ENCODE data around the gene SERPIND1.

SERPIND1 gene

DNA sequence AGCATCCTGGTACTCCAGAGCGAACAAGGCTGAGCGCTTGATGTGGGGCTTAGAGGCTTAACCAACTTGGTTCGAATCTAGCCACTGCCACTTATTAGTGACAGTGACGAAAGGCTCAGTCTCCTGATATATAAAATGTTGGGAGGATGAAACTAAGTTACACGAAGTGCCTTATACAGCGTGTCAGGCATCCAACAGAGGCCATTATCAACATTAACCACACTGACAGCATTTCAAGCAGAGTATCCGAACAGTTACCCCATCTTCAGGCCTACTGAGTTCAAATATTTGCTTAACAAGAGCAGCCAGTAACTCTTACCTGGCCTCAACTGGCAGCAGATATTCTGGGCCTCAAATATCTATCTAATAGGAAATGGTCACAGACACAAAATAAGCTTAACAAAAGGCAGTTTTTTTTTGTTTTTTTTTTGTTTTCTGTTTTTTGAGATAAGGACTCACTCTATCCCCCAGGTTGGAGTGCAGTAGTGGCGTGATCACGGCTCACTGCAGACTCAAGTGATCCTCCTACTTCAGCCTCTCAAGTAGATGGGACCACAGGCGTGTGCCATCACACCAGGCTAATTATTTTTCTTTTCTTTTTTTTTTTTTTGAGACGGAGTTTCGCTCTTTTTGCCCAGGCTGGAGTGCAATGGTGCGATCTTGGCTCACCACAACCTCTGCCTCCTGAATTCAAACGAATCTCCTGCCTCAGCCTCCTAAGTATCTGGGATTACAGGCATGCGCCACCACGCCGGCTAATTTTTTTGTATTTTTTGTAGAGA lies 2.9 kb downstream of the SERPIND1 start:
- DNase-seq, result no peak

GRCh38 chr22:20777420-20778177 lies 3.7 kb downstream of the SERPIND1 start:
- peak; percentile 28 for DNase-seq

DNA sequence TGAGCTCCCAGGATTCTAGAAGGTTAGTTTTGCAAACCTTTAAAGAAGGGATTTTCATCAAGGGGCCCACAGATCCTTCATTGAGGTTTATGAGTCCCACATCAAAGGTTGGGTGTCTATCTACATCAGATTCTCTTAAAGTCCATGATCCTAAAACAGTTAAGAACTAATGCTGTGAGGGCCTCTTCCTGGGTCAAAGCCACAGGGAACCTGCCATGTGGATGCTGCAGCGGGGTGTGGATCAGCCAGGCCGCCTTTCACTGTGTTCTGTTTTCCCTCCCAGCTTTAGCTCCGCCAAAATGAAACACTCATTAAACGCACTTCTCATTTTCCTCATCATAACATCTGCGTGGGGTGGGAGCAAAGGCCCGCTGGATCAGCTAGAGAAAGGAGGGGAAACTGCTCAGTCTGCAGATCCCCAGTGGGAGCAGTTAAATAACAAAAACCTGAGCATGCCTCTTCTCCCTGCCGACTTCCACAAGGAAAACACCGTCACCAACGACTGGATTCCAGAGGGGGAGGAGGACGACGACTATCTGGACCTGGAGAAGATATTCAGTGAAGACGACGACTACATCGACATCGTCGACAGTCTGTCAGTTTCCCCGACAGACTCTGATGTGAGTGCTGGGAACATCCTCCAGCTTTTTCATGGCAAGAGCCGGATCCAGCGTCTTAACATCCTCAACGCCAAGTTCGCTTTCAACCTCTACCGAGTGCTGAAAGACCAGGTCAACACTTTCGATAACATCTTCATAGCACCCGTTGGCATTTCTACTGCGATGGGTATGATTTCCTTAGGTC lies 5.3 kb downstream of the SERPIND1 start:
- no peak for DNase-seq

- DNase-seq, result no peak
These were observed 5.9 kb downstream of the SERPIND1 start for GRCh38 chr22:20779818-20780158.

DNA sequence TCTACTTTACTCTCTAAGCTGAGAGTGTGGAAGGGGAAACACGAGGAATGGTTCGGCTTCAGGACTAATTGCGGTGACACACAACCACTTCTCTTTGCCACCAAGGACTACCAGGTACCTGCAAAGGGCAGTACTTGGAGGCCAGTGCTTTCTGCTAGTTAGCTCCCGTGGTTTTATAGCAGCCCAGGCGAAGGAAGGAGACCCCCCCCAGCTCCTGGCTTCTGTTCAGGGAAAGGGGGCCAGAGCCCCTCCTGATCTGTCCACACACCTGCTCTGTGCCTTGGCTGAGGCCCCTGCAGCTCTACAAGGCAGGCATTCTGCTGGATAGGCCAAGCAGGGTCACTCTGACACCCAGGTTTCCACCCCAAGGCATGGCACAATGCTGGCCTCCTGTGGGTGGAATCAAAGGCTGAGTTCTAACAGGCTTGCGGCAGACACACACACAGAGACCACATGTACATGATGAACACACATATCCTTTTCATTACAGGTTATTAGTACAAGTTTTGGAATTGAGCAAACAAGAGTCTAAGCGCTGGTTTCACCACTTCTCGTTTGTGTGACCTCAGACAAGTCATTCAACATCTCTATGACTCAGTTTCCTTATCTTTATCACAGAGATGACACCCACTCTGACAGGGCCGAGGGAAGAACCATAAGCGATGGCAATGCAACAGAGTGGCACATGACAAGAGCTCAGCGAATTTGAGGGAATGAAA lies 7.5 kb downstream of the SERPIND1 start:
- DNase-seq, result no peak

DNA sequence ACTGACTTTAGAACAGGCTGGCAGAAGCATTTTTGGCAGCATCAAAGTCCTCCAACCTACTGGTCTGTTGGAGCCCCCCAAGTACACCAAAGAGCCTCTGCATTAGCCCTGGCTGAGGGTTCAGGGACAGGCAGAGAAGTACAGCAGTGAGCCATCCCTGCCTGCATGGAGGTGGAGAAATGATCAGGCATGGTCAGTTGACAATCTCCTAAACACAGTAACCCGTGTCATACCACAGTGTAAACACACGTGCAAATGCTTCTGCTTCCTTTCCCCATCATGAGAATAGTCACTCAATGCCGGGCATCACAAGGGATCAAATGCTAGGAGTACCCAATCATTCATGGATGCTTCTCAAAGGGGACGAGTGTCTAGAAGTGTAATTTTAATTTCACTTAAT lies 8.2 kb downstream of the SERPIND1 start:
- no peak for DNase-seq

DNA sequence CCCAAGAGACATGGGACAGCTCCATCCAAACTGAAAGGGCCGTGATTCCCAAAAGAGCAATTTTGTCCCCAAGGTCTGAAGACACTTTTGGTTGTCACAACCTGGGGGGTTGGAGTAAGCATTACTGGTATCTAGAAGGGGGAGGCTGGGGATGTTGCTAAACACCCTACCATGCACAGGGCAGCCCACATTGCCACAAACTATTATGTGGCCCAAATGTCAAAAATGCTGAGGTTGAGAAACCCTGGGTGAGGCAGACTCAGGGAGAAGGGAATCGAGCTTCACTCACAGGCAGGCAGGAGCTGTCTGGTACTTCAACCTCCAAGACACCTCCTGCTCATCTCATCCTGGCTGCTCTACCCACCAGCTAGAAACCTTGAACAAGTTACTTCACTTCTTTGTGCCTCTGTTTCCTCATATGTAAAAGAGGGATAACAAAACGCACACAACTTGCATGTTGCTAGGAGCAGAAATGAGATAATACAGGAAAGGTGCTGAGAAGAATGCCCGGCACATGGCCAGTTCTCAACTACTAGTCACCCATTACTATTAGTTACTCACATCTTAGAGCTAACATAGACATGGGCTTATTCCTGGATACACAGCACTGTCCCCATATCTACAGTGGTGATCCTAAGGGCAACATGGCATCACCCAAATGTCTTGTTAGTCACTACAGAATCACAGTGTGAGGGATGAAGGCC lies 8.8 kb downstream of the SERPIND1 start:
- DNase-seq, result no peak

DNA sequence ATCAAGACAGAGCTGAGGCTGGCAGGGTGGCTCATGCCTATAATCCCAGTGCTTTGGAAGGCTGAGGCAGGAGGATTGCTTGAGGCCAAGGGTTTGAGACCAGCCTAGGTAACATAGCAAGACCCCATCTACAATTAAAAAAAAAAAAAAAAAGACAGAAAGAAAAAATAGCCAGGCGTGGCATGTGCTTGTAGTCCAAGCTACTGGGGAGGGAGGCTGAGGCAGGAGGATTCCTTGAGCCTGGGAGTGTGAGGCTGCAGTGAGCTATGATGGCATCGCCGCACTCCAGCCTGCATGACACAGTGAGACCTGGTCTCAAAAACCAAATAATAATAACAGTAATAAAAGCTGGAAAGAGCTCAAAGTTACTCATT lies 9.4 kb downstream of the SERPIND1 start:
- no peak for DNase-seq

DNA sequence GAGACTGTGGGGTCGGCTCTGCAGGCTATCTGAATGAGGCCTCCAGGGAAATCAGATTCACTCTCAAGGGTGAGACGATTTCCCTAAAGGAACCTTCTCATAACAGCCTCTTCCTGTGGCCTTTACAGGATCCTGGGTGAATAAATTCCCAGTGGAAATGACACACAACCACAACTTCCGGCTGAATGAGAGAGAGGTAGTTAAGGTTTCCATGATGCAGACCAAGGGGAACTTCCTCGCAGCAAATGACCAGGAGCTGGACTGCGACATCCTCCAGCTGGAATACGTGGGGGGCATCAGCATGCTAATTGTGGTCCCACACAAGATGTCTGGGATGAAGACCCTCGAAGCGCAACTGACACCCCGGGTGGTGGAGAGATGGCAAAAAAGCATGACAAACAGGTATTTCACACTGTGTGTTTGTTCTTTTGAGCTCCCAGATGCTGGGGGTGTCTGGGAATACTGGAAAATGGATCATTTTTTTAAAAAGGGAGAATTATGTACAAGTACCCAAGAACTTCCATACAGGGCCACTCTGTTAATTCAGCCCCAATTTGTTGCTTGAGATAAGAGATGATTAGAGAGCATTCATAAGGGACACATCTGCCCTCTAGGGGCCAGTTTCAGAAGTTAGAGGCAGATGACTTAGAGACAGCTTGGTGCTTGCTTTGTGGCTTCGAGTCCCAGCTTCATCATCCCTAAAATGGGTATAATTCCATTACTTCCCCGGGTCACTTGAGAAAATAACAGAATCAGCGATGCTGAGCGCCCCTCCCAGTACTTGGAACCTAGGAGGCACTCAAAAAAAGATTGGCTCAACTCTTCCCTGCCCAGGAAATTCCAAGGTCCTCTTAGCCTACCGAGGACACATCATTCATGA lies 10.2 kb downstream of the SERPIND1 start:
- peak; percentile 46 for DNase-seq

GRCh38 chr22:20785415-20785814 lies 11.5 kb downstream of the SERPIND1 start:
- DNase-seq, result no peak

DNA sequence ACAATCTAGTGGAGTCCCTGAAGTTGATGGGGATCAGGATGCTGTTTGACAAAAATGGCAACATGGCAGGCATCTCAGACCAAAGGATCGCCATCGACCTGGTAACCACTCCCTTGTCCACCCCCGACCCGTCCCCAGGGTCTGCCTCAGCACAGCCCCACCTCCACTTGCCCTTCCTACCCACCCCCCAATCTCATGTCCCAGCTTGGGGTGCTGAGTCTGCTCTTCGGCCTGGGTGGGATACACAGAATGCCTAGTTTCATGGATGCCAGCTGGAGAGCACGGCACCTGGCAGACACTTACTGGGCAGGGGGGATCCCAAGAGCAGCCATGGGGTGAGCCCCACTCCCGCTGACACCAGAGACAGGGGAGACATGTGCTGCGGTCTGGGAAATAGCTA lies 12.1 kb downstream of the SERPIND1 start:
- DNase-seq, result no peak

DNA sequence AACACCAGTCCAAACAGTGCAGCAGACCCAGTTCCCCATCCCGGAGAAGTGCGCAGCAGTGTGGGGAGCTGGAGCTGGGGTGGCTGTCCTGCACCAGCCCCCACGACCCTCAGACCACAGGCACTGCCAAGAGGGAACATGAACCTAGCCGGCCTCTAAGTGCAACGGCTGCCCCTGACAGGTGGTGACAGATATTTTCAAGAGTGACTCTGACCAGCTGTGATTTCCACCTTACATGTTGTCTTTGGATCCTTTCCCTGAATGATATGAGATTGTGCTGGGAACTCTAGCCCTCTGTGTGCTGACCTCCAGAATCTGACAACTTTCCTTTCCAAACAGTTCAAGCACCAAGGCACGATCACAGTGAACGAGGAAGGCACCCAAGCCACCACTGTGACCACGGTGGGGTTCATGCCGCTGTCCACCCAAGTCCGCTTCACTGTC lies 12.6 kb downstream of the SERPIND1 start:
- DNase-seq, result no peak

DNA sequence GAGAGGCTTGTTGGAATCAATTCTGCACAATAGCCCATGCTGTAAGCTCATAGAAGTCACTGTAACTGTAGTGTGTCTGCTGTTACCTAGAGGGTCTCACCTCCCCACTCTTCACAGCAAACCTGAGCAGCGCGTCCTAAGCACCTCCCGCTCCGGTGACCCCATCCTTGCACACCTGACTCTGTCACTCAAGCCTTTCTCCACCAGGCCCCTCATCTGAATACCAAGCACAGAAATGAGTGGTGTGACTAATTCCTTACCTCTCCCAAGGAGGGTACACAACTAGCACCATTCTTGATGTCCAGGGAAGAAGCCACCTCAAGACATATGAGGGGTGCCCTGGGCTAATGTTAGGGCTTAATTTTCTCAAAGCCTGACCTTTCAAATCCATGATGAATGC lies 13.3 kb downstream of the SERPIND1 start:
- no peak for DNase-seq

DNA sequence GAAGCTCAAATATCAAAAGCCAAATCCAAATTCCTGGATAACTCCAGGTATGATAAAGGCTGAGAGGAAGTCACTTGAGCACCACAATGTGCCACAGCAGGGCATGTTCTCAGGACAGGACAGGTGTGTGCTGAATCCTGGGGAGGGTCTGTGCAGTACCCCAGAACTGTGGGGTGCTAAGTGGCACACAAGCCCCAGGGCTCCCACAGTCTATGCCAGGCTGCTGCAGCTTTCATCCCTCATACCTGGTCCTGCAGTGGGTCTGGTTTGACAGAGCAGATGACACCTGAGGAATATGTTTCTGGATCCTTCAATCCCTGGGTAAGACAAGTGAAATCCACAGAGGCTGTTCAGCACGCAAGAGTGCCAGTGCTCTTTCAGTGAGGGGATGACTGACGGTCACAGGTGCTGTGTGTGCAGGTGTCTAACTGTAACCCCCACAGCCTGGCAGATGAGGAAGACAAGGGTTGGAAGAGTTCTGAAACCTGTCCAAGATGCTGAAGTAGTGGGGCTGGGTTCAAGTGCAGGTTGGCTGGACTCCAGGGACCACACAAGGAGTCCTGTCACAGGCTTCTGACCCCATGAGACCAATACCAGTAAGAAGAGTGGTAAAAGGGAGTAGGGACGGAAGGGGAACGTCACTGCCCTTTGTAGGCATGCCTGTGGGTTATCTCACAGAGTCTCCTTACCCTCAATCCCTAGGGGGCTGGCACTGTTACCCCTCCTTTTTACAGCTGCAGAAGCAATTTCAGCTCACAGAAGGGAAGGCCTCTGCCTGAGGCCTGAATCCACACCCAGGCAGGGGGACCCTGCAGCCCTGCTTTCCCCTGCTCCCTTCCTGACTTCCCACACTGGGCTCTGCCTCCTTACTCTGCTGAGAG lies 14.1 kb downstream of the SERPIND1 start:
- no peak for DNase-seq

GRCh38 chr22:20788627-20789344 lies 14.9 kb downstream of the SERPIND1 start:
- no peak for DNase-seq

- DNase-seq, result no peak
These were observed 18.5 kb downstream of the SERPIND1 start for GRCh38 chr22:20792221-20792965.

DNA sequence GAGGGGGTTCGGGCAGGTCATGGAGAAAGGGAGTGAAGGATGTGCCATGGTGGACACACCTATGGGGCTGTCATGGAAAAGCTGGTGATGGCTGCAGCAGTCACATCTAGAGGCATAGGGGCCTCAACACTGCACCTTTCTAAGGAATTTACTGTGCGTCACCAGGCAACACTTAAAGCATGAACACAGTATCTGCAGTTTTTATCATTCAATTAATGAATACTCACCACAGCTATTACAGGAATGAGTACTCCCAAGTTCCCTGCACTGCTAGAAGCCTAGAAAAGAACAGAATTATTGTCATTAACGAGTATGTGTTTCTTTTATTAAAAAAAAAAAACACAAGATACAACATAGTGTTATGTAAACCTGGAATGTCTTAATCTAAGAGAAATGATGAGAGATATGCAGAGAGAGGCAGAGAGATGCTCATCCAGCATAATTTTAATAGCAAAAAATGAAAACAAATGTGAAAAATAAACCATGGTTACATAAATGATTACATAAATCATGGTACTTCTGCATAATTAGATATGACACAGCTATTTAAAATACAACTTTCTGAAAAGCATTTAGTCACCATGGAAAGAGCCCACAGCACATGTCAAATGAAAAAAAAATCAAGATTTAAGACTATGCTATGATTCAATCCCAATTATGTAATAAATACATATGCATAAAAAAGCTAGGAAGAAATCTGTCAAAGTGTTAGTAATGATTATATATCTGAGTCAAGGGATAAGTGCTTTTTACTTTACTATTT lies 19.2 kb downstream of the SERPIND1 start:
- no peak for DNase-seq
